ENCODE data around the gene CAST.

Gene CAST

DNA sequence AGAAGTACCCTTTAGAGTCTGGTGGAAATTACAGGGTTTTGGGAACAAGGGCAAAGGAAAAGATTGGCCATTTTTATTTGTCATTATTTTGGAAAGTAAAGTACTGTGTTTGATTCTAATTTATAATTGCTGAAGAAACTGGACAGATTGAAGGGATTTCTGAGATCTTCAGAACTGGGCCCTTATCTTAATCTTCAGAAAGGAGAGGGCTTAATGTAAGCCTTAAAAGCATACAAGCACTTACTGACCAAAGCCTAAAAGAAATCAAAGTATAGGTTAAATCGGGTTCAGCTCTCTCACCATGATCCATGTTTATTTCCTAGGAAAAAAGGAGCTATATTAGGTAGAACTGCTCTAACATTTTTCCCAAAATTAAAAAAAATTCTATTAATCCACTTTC is 109.9 kb downstream of the CAST start:
- in situ Hi-C loops (cut with HindIII; ENCODE audit: low sequenced_read_pairs), result no loop called here
- H3K4me3 ChIP-seq (ENCODE audit: low read depth, low read length), result no peak overlapping the region
- no peak for DNase-seq (ENCODE audit: low read depth)
- TF ChIP-seq, protein P1, sequence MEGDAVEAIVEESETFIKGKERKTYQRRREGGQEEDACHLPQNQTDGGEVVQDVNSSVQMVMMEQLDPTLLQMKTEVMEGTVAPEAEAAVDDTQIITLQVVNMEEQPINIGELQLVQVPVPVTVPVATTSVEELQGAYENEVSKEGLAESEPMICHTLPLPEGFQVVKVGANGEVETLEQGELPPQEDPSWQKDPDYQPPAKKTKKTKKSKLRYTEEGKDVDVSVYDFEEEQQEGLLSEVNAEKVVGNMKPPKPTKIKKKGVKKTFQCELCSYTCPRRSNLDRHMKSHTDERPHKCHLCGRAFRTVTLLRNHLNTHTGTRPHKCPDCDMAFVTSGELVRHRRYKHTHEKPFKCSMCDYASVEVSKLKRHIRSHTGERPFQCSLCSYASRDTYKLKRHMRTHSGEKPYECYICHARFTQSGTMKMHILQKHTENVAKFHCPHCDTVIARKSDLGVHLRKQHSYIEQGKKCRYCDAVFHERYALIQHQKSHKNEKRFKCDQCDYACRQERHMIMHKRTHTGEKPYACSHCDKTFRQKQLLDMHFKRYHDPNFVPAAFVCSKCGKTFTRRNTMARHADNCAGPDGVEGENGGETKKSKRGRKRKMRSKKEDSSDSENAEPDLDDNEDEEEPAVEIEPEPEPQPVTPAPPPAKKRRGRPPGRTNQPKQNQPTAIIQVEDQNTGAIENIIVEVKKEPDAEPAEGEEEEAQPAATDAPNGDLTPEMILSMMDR (IDR thresholded peaks at IDR 0.05; ENCODE audit: low read depth, low read length, missing control alignments), result no peak

GRCh38 chr5:96772542-96772941 is 110.4 kb downstream of the CAST start:
- in situ Hi-C loops (cut with HindIII; ENCODE audit: low sequenced_read_pairs), result no loop called here
- H3K4me3 ChIP-seq (ENCODE audit: low read depth, low read length), result no peak overlapping the region
- TF ChIP-seq, protein P1 (IDR thresholded peaks at IDR 0.05; ENCODE audit: low read depth, low read length, missing control alignments), result no peak
- DNase-seq (ENCODE audit: low read depth), result no peak

DNA sequence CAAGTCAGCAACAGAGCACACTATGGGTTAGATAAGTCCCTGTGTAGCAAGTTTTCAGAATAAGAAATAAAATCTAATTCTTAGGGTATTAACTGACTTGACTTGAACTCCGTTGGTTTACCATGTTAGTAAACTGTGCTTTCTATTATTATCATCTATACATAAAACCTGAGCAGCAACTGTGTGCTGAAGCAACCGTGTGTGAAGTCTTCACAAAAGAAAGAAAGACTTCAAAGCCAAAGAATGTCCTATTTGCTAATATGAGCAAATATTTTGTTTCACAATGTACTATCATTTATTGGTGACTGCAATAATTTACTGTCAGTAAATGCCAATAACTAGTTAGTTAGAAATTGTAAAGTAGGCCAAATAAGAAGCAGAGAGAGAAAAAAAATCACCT is 112.9 kb downstream of the CAST start:
- TF ChIP-seq, protein P1 (IDR thresholded peaks at IDR 0.05; ENCODE audit: low read depth, low read length, missing control alignments), result no peak

GRCh38 chr5:96775689-96776088 is 113.5 kb downstream of the CAST start:
- in situ Hi-C loops (cut with HindIII; ENCODE audit: low sequenced_read_pairs), result loop anchor here (5.0 kb wide), 2 partner anchors 68 to 377 kb away; no protein-coding TSS in a partner anchor
- DNase-seq (ENCODE audit: low read depth), result no peak
- no peak overlapping the region for H3K4me3 ChIP-seq (ENCODE audit: low read depth, low read length)
- TF ChIP-seq, protein P1 (IDR thresholded peaks at IDR 0.05; ENCODE audit: low read depth, low read length, missing control alignments), result no peak

More for the DNA sequence above, 112.9 kb downstream of the CAST start:
- no peak for DNase-seq (ENCODE audit: low read depth)
- H3K4me3 ChIP-seq (ENCODE audit: low read depth, low read length), result no peak overlapping the region
- in situ Hi-C loops (cut with HindIII; ENCODE audit: low sequenced_read_pairs), result loop anchor here (5.0 kb wide), 2 partner anchors 68 to 377 kb away; no protein-coding TSS in a partner anchor

DNA sequence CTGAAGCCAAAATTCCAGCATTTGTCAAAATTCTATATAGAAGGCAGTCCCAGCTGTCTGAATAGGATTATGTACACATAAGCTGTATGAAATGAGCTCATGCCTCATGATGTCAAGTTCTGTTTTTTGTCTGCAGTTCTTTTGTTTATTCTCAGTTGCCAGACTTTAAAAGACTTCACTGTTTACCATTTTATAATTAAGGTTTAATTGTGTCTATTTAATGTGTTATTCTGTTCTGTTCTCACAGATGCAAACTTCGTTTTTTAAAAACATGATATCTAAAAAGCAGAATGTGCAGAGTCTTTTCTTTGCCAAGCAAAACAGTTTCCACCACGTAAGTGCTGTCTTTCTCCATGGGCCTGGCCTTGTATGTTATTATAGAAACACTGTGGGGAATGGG is 114.4 kb downstream of the CAST start:
- no peak for DNase-seq (ENCODE audit: low read depth)
- no peak overlapping the region for H3K4me3 ChIP-seq (ENCODE audit: low read depth, low read length)
- TF ChIP-seq, protein P1 (IDR thresholded peaks at IDR 0.05; ENCODE audit: low read depth, low read length, missing control alignments), result no peak
- in situ Hi-C loops (cut with HindIII; ENCODE audit: low sequenced_read_pairs), result loop anchor here (5.0 kb wide), 2 partner anchors 69 to 376 kb away; no protein-coding TSS in a partner anchor

- TF ChIP-seq, protein P1 (IDR thresholded peaks at IDR 0.05; ENCODE audit: low read depth, low read length, missing control alignments), result no peak
- no peak for DNase-seq (ENCODE audit: low read depth)
- H3K4me3 ChIP-seq (ENCODE audit: low read depth, low read length), result no peak overlapping the region
- in situ Hi-C loops (cut with HindIII; ENCODE audit: low sequenced_read_pairs), result loop anchor here (5.0 kb wide), 2 partner anchors 71 to 374 kb away; no protein-coding TSS in a partner anchor
These were observed 116.2 kb downstream of the CAST start for GRCh38 chr5:96778409-96778808.
